COLO829 (cell line): Measurements from ENCODE around the gene PPP1R7.
"Not testable (repeated sequence)": the region's sequence is repeated elsewhere in the genome, so short reads cannot be mapped to it uniquely, and the experiment has no call there.

Experiments used
- DNase-seq: peaks from one replicate; pipeline ENCODE4 v3.0.0; 2012; ENCODE audit warnings: low spot score

The PPP1R7 gene

GRCh38 chr2:241197246-241197645 is 47.0 kb downstream of the PPP1R7 start:
- not testable (repeated sequence) for DNase-seq

- DNase-seq: no peak
Measured at GRCh38 chr2:241197947-241198346, 47.7 kb downstream of the PPP1R7 start.

DNA sequence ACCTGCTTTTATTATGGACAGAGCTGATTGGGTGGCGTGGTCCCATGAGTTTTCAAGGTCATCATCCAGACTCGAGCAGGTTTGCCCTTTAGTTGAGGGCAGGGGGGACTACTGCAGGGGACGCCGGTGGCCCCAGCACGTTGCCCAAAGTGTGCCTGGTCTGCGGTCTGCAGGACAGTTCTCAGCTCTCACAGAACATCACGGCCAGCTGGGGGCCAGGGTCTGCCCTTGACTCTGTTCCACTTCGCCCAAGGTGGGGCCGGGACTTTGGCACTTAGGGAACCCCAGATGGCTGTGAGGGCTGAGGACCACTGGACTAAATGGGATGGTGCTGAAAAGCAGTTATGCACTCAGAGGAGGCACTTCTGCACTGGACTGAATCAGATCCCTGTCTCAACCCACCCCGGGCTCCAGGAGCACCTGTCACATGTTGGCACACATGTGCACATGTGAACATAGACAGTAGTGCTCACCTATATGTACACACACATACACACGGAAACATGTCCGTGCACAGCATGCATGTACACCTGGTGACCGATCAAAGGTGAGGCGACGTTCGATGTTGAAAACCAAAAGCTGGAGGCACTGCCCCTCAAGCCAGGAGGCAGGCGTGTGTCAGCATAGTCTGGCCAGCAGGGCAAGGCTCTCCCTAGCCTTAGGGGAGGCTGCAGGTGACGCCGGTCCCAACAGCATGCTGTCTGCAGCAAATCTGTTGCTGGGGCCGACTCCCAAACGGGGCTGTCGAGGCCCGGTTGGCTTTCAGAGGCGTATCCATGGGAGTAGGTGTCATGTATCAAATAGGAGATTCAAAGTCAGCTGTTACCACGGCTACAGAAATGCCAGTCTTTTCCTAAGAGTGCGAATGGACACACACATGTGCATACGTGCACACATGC is 48.4 kb downstream of the PPP1R7 start:
- no peak for DNase-seq

DNA sequence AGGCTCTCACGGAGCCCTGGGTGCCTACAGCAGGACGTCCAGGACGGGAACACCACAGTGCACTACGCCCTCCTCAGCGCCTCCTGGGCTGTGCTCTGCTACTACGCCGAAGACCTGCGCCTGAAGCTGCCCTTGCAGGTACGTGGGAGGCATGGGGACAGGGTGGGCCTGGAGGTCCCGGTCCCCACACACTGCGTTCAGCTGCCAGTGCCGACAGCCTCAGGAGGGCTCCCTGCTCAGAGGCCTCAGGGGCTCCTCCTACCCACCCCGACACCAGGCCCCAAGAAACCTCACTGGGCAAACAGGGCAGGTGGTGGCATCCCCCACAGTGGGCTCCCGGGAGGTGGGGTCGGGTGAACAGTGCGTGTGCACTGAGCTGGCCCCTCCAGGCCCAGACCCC is 49.0 kb downstream of the PPP1R7 start:
- no peak for DNase-seq

DNA sequence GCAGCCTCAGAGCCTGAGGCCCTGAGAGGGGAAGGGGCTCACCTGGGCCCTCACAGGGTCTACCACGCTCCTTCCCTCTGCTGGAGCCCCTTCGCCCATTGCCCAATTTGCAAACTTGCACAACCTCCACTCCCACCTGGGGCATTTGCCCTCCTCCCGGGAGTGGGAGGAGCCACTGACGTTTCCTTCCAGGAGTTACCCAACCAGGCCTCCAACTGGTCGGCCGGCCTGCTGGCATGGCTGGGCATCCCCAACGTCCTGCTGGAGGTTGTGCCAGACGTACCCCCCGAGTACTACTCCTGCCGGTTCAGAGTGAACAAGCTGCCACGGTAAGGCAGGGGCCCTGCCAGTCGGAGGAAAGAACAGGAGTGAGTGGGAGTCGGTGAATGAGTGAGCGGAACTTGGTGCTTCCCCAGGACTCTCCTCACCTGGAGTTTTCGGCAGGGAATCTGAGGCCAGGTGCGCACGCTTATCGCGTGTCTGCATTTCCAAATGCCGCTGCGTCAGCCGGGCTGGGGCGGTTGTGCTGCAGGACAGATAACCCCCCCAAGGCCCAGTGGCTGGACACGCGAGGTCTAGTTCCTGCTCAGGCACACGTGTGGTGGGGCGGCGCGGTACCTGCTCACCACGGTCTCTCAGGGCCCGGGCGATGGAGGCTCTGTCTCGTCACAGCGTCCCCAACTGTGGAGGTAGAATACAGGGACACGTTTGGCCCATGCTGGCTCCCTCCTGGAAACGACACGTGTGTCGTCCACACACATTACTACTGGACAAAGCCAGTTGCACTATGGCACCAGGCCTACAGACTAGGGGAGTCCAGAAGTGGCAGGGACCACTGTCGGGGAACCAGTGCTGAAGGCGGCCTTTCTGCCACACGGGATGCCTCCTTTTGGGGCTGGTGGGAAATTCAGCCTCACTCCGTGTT is 49.9 kb downstream of the PPP1R7 start:
- DNase-seq: no peak

GRCh38 chr2:241200822-241201395 is 50.6 kb downstream of the PPP1R7 start:
- no peak for DNase-seq

GRCh38 chr2:241201445-241202267 is 51.4 kb downstream of the PPP1R7 start:
- DNase-seq: no peak

DNA sequence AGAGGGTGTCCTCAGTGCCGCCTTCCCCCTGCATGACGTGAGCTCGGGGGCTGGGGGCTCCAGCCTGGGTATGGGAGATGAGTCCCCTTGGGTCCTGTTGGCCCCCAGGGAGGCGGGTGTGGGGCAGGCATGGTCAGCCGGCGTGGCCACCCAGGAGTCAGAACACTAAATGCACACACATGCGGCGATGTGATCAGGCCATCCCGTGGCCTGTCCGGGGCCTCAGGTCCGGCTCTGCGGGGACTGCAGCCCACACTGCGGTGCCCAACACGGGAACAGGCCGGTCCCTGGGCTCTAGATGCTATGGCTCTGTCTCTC is 52.0 kb downstream of the PPP1R7 start:
- DNase-seq: no peak

DNA sequence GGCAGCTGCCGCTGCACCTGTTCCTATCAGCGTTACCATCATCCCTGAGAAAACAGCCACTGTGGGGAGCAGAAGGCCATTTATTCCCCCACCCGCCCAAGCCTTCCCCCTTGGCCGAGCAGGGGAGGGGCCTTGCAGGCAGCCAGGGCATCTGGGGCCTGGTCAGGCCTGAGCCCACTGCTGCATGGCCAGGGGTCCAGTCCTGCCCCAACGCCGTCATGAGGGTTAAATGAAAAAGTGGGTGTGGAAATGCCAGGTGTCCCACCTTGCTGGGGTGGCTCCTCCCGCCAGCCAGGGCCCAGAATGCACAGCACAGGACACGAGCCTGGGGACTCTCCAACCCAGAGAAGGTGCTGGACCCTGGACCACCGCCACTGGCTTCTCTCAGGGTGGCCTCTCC is 52.4 kb downstream of the PPP1R7 start:
- no peak for DNase-seq

DNA sequence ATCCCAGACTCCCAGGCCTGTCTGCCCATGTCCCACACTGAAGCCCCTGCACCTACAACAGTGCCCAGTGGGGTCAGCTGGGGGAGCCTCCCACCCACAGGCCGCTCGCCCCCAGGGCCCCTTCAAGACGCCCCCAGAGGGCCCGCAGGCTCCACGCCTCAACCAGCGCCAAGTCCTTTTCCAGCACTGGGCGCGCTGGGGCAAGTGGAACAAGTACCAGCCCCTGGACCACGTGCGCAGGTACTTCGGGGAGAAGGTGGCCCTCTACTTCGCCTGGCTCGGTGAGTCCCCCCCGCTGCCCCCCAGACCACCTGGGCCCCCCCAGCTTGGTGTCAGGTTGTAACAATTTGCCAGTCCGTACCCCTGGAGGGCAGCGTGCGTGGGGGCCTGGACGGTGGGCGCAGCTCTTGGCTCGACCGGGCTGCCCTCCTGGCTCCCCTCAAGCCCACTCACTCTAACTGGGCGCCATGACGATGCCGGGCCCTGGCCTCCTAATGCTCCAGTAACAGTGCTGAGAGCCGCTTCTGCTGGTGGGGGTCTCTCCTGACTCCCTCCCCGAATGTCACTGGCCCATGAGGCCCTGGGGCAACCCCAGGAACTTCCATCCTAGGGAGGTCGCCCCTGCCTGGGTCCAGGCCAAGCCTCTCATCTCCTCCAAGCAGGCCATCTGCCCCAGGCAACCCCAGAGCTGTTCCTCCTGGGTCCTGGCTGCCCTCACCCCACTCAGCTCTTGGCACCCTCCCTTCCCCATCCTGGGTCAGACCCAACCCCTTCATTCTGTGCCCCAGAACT is 53.1 kb downstream of the PPP1R7 start:
- DNase-seq: no peak

DNA sequence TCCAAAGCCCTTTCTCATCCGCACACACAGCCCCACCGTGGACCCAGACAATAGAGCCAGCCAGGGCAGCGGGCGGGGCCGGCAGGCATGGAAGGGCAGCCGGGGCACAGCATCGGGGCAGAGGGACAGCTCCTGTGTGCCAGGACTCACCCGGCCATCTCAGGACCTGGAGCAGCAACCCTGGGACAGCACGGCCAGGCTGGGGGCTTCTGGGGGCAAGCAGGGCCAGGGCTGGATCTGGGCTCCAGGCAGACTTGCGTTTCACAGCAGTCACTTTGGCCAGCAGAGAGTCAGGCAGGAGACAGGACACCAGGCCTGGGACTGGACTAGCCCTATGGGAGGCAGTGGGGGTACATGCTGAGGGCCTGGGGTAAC is 53.7 kb downstream of the PPP1R7 start:
- DNase-seq: no peak

GRCh38 chr2:241204490-241204889 is 54.2 kb downstream of the PPP1R7 start:
- DNase-seq: no peak

- DNase-seq: no peak
Measured at GRCh38 chr2:241205086-241205485, 54.8 kb downstream of the PPP1R7 start.

- no peak for DNase-seq
Measured at GRCh38 chr2:241207151-241207550, 56.9 kb downstream of the PPP1R7 start.

DNA sequence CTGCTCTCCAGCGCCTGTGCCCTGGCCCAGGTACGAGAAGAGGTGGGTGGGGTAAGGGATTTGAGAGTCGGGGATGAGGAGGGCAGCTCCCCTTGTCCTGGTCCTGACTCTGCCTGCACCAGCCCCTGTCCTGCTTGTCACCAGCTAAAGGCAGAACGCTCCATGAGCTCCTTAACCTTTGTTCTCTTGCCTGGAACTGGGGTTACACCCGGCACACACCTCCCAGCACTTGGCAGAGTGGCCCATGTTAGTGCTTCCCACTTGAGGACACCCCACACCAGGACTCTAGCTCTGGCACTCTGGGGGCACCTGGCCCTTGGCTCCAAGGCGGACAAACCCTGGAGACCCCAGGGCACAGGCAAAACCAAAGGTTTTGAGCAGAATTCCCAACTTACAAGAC is 57.4 kb downstream of the PPP1R7 start:
- no peak for DNase-seq

DNA sequence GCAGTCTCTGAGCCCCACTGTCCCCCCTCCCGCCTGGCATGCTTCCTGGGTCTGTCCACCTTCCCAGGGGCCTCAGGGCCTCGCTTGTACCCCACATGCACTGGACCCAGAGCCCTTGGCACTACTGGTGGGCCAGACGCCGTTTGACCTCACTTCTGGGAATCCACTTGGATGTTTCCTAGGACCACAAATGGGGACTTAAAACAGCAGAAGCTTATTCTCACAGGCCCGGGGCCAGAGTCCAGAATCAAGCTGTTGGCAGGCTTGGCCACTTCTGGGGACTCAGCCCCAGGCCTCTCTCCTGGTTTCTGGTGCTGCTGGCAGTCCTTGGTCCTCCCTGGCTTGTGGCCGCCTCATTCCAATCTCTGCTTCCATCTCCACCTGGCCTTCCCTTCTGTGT is 57.8 kb downstream of the PPP1R7 start:
- no peak for DNase-seq

DNA sequence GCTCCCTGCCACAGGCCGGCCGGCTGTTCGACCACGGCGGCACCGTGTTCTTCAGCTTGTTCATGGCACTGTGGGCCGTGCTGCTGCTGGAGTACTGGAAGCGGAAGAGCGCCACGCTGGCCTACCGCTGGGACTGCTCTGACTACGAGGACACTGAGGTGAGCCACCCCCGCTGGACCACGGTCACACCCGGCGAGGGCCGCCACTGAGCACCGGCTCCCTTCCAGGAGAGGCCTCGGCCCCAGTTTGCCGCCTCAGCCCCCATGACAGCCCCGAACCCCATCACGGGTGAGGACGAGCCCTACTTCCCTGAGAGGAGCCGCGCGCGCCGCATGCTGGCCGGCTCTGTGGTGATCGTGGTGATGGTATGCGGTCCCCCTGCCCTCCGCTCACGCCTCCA is 59.0 kb downstream of the PPP1R7 start:
- DNase-seq: no peak

- DNase-seq: no peak
Measured at GRCh38 chr2:241211276-241211675, 61.0 kb downstream of the PPP1R7 start.

DNA sequence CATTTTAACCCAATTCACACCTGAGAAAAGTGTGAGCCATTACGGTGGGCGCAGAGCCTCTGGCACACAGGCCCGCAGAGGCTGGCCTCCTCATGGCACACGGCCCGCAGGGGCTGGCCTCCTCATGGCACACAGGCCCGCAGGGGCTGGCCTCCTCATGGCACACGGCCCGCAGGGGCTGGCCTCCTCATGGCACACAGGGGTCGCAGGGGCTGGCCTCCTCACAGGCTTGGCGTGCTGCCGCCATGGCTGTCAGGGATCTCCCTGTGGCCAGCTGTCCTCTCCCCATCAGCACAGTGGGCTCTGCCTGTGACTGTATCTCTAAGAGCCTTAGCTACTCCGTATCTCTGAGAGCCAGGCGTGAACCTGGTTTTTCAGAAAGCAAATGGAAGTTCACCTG is 62.8 kb downstream of the PPP1R7 start:
- no peak for DNase-seq

DNA sequence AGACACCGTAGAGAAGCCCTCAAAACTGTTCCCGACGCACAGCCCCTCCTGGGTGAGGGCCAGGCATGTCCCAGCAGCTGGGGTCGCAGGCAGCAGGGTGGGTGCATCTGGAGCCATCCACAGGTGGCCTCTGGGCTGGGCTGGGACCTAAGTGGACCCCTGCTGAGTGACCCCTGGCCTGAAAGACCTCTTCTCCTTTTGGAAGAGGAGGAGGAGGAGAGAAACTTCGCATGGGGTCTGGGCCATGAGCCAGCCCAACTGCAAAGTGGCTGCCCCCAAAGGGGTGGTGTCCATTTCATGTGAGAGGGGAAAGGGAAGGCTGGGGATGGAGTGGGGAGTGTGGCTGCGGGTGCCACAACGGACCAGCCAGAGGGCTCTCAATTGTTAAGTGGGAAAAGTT is 63.3 kb downstream of the PPP1R7 start:
- no peak for DNase-seq

- no peak for DNase-seq
Measured at GRCh38 chr2:241214209-241214608, 63.9 kb downstream of the PPP1R7 start.
